ENCODE data around the gene HLX.

Gene HLX

GRCh38 chr1:220926146-220926545 is 46.9 kb downstream of the HLX start:
- no peak for DNase-seq

- DNase-seq, result no peak
Measured at GRCh38 chr1:220927442-220927841, 48.2 kb downstream of the HLX start.

- no peak for DNase-seq
Measured at GRCh38 chr1:220928320-220928719, 49.1 kb downstream of the HLX start.

- DNase-seq, result no peak
Measured at GRCh38 chr1:220928725-220929300, 49.6 kb downstream of the HLX start.

- no peak for DNase-seq
Measured at GRCh38 chr1:220929304-220929703, 50.1 kb downstream of the HLX start.

Data from stimulated activated CD4-positive, alpha-beta T cell treated with anti-CD3 and anti-CD28 coated beads, Interleukin-1b, Interleukin-23, amount 100 ng/mL, for 48 hours (primary cell).